ENCODE results near the gene SLC23A3.

Gene SLC23A3

GRCh38 chr2:219184121-219184520 lies 14.3 kb upstream of the SLC23A3 start:
- TF ChIP-seq CTCF (IDR thresholded peaks at IDR 0.05; ENCODE audit: borderline replicate concordance, control extremely low read depth, extremely low read depth, insufficient read depth, missing control alignments) = no peak
- in situ Hi-C loops (cut with MboI; ENCODE audit: low sequenced_read_pairs, unreplicated experiment) = no loop called here
- no peak for DNase-seq (ENCODE audit: low spot score)

- no peak for DNase-seq (ENCODE audit: low spot score)
- TF ChIP-seq CTCF (IDR thresholded peaks at IDR 0.05; ENCODE audit: borderline replicate concordance, control extremely low read depth, extremely low read depth, insufficient read depth, missing control alignments) = no peak
- in situ Hi-C loops (cut with MboI; ENCODE audit: low sequenced_read_pairs, unreplicated experiment) = no loop called here
Measured at GRCh38 chr2:219183151-219183772, 13.4 kb upstream of the SLC23A3 start.

GRCh38 chr2:219182331-219183150 lies 12.7 kb upstream of the SLC23A3 start:
- TF ChIP-seq CTCF (IDR thresholded peaks at IDR 0.05; ENCODE audit: borderline replicate concordance, control extremely low read depth, extremely low read depth, insufficient read depth, missing control alignments) = no peak
- no peak for DNase-seq (ENCODE audit: low spot score)
- in situ Hi-C loops (cut with MboI; ENCODE audit: low sequenced_read_pairs, unreplicated experiment) = no loop called here

GRCh38 chr2:219181531-219181930 lies 11.7 kb upstream of the SLC23A3 start:
- no peak for DNase-seq (ENCODE audit: low spot score)
- no peak for TF ChIP-seq CTCF (IDR thresholded peaks at IDR 0.05; ENCODE audit: borderline replicate concordance, control extremely low read depth, extremely low read depth, insufficient read depth, missing control alignments)
- in situ Hi-C loops (cut with MboI; ENCODE audit: low sequenced_read_pairs, unreplicated experiment) = no loop called here

- DNase-seq (ENCODE audit: low spot score) = no peak
- no peak for TF ChIP-seq CTCF (IDR thresholded peaks at IDR 0.05; ENCODE audit: borderline replicate concordance, control extremely low read depth, extremely low read depth, insufficient read depth, missing control alignments)
- in situ Hi-C loops (cut with MboI; ENCODE audit: low sequenced_read_pairs, unreplicated experiment) = no loop called here
Measured at GRCh38 chr2:219180961-219181360, 11.1 kb upstream of the SLC23A3 start.

- in situ Hi-C loops (cut with MboI; ENCODE audit: low sequenced_read_pairs, unreplicated experiment) = no loop called here
- no peak for DNase-seq (ENCODE audit: low spot score)
- no peak for TF ChIP-seq CTCF (IDR thresholded peaks at IDR 0.05; ENCODE audit: borderline replicate concordance, control extremely low read depth, extremely low read depth, insufficient read depth, missing control alignments)
Measured at GRCh38 chr2:219179601-219180465, 10.0 kb upstream of the SLC23A3 start.

Measured in GM13976 (cell line).